Measurements from ENCODE around the gene MRPS6.

Gene MRPS6

DNA sequence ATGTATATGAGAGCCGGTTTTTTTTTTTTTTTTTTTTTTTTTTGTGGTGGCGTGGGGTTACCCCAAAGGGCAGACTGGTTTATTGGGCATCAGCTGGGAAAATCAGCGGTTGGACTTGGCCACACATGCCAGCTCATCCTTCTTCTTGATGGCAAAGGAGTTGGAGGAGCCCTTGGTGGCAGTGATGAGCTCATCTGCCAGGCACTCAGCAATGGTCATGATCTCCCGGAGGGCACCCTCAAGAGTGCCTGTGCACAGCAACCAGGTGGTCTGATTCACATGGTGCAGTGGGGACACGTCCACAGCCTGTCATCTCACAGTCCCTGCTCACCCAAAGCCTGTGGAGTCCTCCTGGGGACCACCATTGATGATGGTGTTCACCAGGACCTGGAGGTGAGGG is 62.0 kb downstream of the MRPS6 start:
- no peak for DNase-seq

GRCh38 chr21:34141373-34141772 is 68.0 kb downstream of the MRPS6 start:
- no peak for DNase-seq

DNA sequence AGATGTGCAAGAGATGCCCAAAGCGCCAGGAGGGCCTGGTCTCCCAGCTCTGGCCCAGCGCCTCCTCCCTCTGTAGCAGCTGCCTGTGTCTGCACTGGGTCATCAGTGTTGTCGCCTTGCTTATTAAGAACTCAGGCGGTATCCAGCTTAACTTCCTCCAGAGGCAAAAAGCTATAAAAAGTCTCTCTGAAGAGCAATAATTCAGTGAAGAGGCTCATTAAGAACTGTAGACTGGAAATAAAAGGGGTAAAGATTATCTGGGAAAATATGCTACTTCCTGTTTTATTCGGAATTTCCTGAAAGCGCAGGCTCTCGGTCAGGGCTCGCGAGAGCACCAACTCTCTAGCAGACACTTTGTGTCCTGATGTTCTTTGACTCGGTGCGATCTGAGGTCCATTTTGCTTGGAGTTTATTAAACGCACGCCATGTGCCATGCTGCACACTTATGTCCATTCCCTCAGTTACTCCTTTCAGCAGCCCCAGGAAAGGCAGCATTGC is 70.4 kb downstream of the MRPS6 start:
- DNase-seq: no peak

- DNase-seq: no peak
Measured at GRCh38 chr21:34144224-34144623, 70.8 kb downstream of the MRPS6 start.

DNA sequence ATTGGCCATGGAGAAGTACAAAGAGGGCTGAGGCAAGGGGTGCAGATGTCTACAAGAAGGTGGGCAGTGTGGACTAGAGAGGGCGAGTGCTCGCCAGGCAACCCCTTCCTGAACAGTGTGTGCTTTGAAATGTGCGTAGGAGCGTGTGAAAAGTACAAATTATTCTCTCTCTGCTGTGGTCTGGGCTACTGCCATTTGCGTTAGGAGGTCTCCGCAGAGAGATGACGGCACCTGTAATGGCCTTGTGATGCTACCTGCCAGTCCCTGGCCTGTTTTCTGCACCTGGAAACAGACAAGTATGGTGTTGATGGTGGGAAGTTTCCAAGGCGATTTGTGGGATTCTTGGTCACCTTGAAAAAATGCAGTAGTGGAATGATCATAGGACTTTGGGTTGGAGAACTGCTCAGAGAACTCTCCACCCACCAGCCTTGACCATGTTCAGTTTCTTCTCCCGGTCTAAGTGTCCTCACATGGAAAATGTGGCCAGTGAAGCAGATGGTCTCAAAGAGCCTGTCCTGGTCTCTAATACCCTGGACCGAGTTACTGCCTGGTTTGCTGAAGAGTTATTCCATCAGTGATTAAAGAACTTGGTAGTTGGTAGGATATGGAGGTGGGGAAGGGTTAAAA is 74.5 kb downstream of the MRPS6 start:
- no peak for DNase-seq

GRCh38 chr21:34148419-34148804 is 75.0 kb downstream of the MRPS6 start:
- DNase-seq: no peak

DNA sequence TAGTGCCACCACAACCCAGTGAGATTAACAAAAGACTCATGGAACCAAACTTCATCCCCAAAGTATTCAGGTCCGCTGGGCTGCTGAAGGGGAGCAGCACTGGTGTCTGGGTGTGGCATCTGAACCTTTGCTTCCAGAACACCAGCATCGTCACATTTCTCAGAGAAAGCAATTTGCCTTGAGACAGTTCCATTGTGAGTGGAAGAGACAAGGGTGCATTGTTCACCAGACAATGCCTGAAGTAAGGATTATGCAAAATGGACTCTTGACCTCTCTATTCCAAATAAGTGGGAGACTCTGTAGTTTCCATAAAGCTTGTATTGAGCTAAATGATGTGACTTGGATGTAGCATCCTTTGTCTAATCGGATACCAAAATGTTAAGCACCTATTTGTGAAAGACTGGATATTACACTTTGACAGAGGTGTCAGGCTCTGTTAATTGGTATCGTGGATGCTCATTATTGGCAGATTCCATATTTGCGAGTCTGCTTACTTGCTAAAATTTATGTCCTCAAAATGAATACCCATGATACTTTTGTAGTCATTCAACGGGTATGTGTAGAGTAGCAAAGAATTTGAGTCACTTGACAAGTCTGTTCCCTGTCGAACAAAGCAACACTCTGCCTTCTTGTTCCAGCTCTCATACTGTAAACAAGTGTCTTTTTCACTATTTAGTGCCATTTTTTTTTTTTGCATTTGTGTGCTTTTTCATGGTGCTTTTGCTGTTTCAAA is 75.6 kb downstream of the MRPS6 start:
- no peak for DNase-seq

DNA sequence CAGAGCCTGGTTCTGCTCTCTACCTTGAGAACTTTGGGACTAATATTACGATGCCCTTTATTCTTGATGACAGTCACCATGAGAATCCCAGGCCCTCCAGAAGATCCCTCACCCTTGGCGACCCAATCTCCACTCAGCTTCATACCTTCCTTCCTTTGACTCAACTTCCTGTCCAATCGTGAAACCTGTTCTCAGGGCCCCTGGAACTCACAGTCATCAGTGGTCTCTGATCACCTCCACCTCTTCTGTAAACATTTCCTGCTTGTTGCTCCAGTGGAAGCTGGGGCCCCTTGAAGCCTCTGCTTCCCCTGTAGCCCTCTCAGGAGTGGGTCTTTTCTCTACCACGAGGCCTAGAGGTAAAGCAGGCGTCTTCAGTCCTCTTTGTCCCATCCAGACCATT is 79.1 kb downstream of the MRPS6 start:
- no peak for DNase-seq

- no peak for DNase-seq
Measured at GRCh38 chr21:34154878-34155277, 81.5 kb downstream of the MRPS6 start.

DNA sequence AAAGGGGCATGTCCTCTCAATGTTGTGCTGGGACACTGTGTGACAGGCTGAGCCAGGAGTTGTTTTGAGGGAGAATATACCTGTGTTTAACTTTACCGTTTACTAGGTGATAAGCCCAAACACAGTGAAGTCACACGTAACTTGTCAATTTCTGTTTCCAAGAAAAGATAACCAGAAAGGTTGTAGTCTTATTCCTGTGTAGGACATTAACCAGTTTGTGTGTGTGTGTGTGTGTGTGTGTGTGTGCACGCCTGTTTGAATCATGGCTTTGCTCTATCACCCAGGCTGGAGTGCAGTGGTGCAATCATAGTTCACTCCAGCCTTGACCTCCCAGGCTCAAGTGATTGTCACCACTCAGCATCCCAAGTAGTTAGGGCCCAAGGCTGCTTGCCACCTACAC is 83.6 kb downstream of the MRPS6 start:
- DNase-seq: no peak

DNA sequence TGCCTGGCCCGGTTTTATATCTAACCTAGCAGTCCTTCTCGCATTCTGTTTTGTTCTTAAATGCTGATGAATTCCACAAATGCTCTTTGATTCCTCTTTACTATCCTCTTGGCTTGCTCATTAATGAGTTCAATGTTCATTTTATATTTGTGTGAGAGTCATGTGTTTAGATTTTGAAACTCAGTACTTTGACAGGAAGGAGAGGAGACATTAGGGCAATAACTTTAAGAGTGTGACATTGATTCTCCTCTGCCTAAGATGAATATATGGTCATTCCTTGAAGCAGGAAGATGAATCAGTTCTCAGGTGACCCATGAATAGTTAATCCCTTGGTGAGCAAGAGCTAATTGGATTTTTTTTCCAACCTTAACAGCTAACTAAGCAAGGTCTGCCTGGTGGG is 84.1 kb downstream of the MRPS6 start:
- DNase-seq: no peak

DNA sequence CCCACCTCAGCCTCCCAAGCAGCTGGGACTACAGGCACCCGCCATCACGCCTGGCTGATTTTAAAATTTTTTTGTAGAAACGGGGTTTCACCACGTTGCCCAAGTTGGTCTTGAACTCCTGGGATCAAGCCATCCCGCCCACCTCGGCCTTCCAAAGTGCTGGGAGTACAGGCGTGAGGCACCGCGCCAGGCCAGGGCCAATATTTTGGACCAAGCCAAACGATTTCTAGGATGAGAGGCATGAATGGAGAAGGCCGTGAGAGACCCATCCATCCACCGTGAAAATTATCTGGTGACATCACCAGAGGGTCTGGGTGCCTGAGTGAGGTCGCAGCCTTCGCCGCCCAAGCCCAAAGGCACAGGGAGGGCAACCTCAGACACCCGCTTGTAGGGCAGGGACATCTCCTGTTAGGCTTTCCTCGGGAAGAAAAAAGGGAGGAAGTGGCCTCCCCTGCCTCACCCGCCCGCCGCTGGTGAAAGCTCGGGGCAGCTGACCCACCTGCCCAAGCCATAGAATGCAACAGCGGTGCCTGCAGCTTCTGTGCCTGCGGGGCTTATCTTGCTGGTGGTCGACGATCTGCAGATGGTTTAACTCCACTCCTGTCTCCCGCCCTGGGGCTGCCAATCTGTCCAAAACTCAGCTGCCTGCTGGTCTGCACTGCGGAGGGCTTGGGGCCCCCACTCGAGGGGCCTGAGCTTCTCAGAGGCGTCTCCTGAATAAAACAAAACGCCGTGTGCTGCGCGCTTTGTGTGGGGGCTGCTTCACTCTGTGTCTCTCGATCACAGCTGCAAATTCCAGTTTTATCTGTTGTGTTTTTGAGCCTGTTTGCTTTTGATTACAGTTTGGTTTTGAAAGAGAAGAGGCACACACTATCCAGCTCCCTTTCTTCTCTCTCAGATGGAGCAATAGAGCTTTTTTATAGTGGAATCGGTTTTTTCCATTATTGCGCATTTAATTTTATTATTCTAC is 85.8 kb downstream of the MRPS6 start:
- DNase-seq: no peak

DNA sequence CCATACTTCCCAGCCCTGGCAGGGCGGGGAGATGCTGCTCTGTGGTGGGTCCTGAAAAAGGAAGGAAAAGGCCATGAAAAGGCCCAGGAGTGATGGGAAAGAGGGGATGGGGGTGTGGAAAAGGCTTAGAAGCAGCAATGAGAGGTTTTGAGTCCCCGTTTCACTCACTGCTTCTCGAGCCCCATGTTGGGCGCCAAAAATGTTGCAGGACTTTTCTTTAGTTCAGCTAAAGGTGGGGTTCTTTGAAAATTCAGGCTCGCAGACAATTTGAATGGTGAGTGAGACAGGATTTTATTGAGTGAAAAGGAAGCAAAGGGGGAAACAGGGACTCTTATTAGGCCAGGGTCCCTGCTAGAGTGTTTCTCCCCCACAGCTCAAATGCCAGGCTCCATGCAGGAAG is 93.1 kb downstream of the MRPS6 start:
- DNase-seq: no peak

GRCh38 chr21:34170886-34171285 is 97.5 kb downstream of the MRPS6 start:
- no peak for DNase-seq

- DNase-seq: no peak
Measured at GRCh38 chr21:34174470-34174869, 101.1 kb downstream of the MRPS6 start.

DNA sequence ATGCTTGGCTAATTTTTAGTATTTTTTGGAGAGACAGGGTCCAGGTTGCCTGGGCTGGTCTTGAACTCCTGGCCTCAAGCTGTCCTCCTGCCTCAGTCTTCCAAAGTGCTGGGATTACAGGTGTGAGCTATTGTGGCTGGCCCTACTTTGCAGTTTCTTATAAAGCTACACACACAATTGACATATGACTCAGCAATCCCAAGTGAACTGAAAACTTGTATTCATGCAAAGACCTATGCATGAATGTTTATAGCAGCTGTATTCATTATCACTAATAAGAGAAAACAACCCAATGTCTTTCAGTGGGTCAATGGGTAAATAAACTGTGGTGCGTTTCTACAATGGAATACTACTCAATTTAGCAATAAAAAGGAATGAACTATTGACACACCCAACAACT is 103.1 kb downstream of the MRPS6 start:
- no peak for DNase-seq

GRCh38 chr21:34177919-34178567 is 104.7 kb downstream of the MRPS6 start:
- DNase-seq: no peak

DNA sequence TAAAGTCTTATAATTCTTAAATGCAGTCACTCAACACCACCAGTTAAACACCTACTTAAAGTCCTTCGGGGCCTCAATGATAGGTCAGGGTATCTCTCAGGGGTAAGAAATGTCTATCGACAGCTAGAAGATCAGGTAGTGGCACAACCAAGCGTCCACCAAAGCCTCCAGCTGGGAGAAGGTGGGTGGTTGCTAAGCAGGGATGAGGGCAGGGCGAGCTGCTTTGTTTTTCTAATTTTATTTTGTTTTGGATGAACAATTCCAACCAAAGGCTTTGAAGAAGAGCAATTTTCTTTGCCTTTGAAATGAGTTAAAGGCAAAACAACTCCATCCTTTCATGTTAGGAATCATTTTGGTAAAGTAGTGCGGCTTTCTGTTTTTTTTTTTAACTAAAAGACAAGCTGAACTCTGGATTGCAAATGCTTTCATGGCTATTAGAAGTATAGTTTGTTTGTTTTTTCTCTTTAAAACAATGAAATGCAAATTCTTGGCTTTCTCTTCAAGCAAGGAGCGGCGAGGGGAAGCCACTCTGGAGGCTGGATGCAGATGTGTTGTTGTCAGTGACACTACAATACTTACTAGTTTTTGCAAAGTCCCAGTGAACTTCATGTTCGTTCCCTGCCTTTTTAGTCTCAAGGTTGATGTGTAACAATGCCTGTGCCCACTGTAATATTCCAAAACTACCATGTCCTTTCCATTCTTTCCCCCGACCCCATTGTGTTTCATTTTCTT is 106.0 kb downstream of the MRPS6 start:
- DNase-seq: no peak

- DNase-seq: no peak
Measured at GRCh38 chr21:34180407-34180806, 107.0 kb downstream of the MRPS6 start.

DNA sequence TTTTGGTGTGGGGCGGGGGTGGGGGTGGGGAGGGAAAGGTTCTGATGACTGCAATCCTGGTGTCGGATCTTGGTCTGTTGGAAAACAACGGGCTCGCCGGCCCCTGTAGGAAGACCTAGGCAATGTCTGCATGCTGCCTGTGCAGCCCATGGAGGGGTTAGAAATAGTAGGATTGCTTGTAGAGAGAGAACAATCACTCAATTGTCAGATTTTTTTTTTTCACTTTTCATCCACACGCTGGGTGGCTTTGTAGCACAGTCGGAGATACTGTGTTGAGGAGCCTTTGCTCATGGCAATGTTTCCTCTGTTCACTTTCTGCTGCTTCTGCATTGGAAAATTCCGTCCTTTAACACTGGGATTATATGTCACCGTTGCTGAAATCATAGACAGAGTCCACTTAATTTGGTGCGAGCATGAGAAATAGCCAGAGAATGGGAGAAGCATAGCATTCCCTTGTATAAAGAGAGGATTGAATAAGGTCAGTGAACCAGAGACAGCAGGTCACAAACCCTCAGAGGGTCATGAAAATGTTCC is 107.5 kb downstream of the MRPS6 start:
- no peak for DNase-seq

GRCh38 chr21:34181431-34182039 is 108.2 kb downstream of the MRPS6 start:
- no peak for DNase-seq

GRCh38 chr21:34182436-34182835 is 109.1 kb downstream of the MRPS6 start:
- no peak for DNase-seq

All from NCI-H524 treated with DMSO at 0.1 percent for 48 hours (cell line).